ENCODE measurements around the gene CFAP141.

DNA sequence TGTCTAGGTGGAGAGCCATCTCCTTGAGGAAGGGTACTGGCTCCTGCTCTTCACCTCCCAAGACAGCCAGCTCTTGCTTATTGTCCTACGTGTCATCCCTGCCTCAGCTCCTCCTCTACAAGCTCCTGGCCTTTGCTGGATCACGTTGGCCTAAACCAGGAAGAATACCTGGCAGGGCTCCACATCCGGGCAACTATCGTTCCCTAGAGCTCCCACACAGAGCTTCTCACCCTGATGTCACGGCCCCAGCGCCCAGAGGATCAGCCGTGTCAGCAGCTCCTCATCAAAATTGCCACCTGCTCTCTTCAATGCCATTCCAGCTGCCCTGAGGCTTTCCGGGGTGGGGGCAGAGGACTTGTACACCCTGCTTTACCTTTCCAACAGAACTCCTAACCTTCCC lies 12.3 kb downstream of the CFAP141 start:
- no peak for TF ChIP-seq SUZ12 (IDR thresholded peaks at IDR 0.05)
- no peak for TF ChIP-seq BHLHE40 (IDR thresholded peaks at IDR 0.05; ENCODE audit: borderline replicate concordance)
- TF ChIP-seq FOXA1 (IDR thresholded peaks at IDR 0.05), result no peak
- TF ChIP-seq ZNF384 (IDR thresholded peaks at IDR 0.05), result no peak
- no peak for TF ChIP-seq TARDBP (IDR thresholded peaks at IDR 0.05)
- TF ChIP-seq SP1 (IDR thresholded peaks at IDR 0.05), result no peak
- TF ChIP-seq NFRKB (IDR thresholded peaks at IDR 0.05), result no peak
- TF ChIP-seq FOXM1 (IDR thresholded peaks at IDR 0.05; ENCODE audit: borderline replicate concordance), result no peak
- no peak for TF ChIP-seq LEF1 (IDR thresholded peaks at IDR 0.05; ENCODE audit: borderline replicate concordance)
- no peak for TF ChIP-seq ARNT (IDR thresholded peaks at IDR 0.05)
- no peak for TF ChIP-seq CTBP1 (IDR thresholded peaks at IDR 0.05; ENCODE audit: borderline replicate concordance)
- TF ChIP-seq ELF4 (IDR thresholded peaks at IDR 0.05), result no peak
- TF ChIP-seq HDGF (IDR thresholded peaks at IDR 0.05; ENCODE audit: borderline replicate concordance), result no peak

All from HEK293T (cell line).